SK-N-SH (cell line): Measurements from ENCODE around the gene PRRG4. TPM values are rescaled to one million over a fixed set of nuclear protein-coding genes. Genes with fewer than 3 reads are reported as not detected.

Source experiments
- CTCF ChIA-PET: fragments of 300-600, 350-600 bp; formaldehyde crosslinking; extraction: SDS; loops from one replicate; lab custom pipeline; 2021; lab: Yijun Ruan, JAX
- POLR2A ChIA-PET: fragments of 350-600 bp; sonication (Branson Sonifier 250); formaldehyde crosslinking; extraction: SDS; loops from one replicate; lab custom pipeline; 2020; ENCODE audit warnings: antibody characterized with exemption, inconsistent platforms; lab: Yijun Ruan, JAX
- DNase-seq: peaks from one replicate; pipeline ENCODE4 v3.0.0; 2012
- H2AFZ ChIP-seq: fragments of 200-600 bp; sonication (generic); 2 replicates; pipeline ENCODE4 v1.8.1; 2016; ENCODE audit warnings: antibody characterized with exemption, mild to moderate bottlenecking, low read depth
- H3F3A ChIP-seq: fragments of 200-600 bp; sonication (generic); replicated peaks from 2 replicates; pipeline ENCODE3; 2016; ENCODE audit warnings: antibody characterized with exemption, mild to moderate bottlenecking; ENCODE audit not compliant: insufficient read depth
- H3K27ac ChIP-seq, 2 experiments: fragments of 200-500 bp in 1 of 2; fragments of 200-600 bp in 1 of 2; sonication (Bioruptor generic) in 1 of 2; sonication (generic), shearing (Covaris generic) in 1 of 2; 2 replicates each; pipeline versions ENCODE4 v1.5.1 to v1.6.1; 2014 to 2016; ENCODE audit warnings: low read depth in 2 of 2, inconsistent platforms in 1 of 2, low read length in 1 of 2, mild to moderate bottlenecking in 1 of 2, mixed read lengths in 1 of 2
- H3K27me3 ChIP-seq: fragments of 200-600 bp; sonication (generic), shearing (Covaris generic); 2 replicates; pipeline ENCODE4 v1.6.1; 2016; ENCODE audit warnings: mixed run types; ENCODE audit not compliant: insufficient read depth
- H3K36me3 ChIP-seq, 2 experiments: fragments of 200-500 bp in 1 of 2; fragments of 200-600 bp in 1 of 2; sonication (Bioruptor generic) in 1 of 2; sonication (generic) in 1 of 2; replicated peaks in 1 of 2; 2 replicates each; pipeline versions ENCODE3 to v1.5.1; 2014 to 2016; ENCODE audit warnings: low read length in 1 of 2, mild to moderate bottlenecking in 1 of 2; ENCODE audit not compliant: insufficient read depth in 2 of 2, control insufficient read depth in 1 of 2
- H3K4me1 ChIP-seq, 2 experiments: fragments of 200-500 bp in 1 of 2; fragments of 200-600 bp in 1 of 2; sonication (Bioruptor generic) in 1 of 2; sonication (generic), shearing (Covaris generic) in 1 of 2; 2 replicates each; pipeline versions ENCODE4 v1.5.1 to v1.6.1; 2014 to 2016; ENCODE audit warnings: low read depth in 1 of 2, low read length in 1 of 2, mixed run types in 1 of 2; ENCODE audit not compliant: insufficient read depth in 2 of 2, control insufficient read depth in 1 of 2
- H3K4me2 ChIP-seq: fragments of 200-600 bp; sonication (generic), shearing (Covaris generic); 2 replicates; pipeline ENCODE4 v1.6.1; 2017; ENCODE audit warnings: mixed run types
- H3K4me3 ChIP-seq, 2 experiments: fragments of 200-500 bp in 1 of 2; fragments of 200-600 bp in 1 of 2; sonication (Bioruptor generic) in 1 of 2; sonication (generic), shearing (Covaris generic) in 1 of 2; 2 replicates each; pipeline versions ENCODE4 v1.5.1 to v1.8.1; 2014 to 2016; ENCODE audit warnings: low read depth in 2 of 2, inconsistent platforms in 1 of 2, low read length in 1 of 2, mild to moderate bottlenecking in 1 of 2, mixed read lengths in 1 of 2, moderate library complexity in 1 of 2
- H3K79me2 ChIP-seq: fragments of 200-600 bp; sonication (generic); 2 replicates; pipeline ENCODE4 v1.8.1; 2017; ENCODE audit warnings: mild to moderate bottlenecking; ENCODE audit not compliant: insufficient read depth
- H3K9ac ChIP-seq: fragments of 200-600 bp; sonication (generic); 2 replicates; pipeline ENCODE4 v1.6.1; 2017; ENCODE audit warnings: mixed run types
- H3K9me2 ChIP-seq: fragments of 200-600 bp; sonication (generic); 2 replicates; pipeline ENCODE4 v1.6.1; 2017; ENCODE audit warnings: mixed run types
- H3K9me3 ChIP-seq: fragments of 200-600 bp; sonication (generic); 2 replicates; pipeline ENCODE4 v1.6.1; 2017; ENCODE audit warnings: mixed run types, mild to moderate bottlenecking, moderate library complexity
- H4K20me1 ChIP-seq: fragments of 200-600 bp; sonication (generic); 2 replicates; pipeline ENCODE4 v1.6.1; 2017; ENCODE audit warnings: mild to moderate bottlenecking, mixed run types; ENCODE audit not compliant: insufficient read depth
- FOSL2 ChIP-seq: IDR thresholded peaks from 2 replicates; pipeline ENCODE4 v1.4.0; 2012; ENCODE audit warnings: low read depth, mild to moderate bottlenecking, moderate library complexity, borderline replicate concordance
- GABPA ChIP-seq: IDR thresholded peaks from 2 replicates; pipeline ENCODE4 v1.4.0; 2012; ENCODE audit warnings: low read depth, mild to moderate bottlenecking
- RAD21 ChIP-seq: IDR thresholded peaks from 2 replicates; pipeline ENCODE4 v1.6.1; 2012; ENCODE audit warnings: mild to moderate bottlenecking, low read length
- SMC3 ChIP-seq: IDR thresholded peaks from 2 replicates; pipeline ENCODE4 v1.6.1; 2012; ENCODE audit warnings: low read depth, low read length, improper control_type of control experiment
- TEAD4 ChIP-seq: IDR thresholded peaks from 2 replicates; pipeline ENCODE4 v1.4.0; 2012; ENCODE audit warnings: mild to moderate bottlenecking, borderline replicate concordance; ENCODE audit not compliant: insufficient read depth
- WGBS: methylation state at CpG from one replicate; pipeline ENCODE4 v1.1.6; 2017; ENCODE audit warnings: low lambda C conversion rate; 5-methylcytosine and 5-hydroxymethylcytosine counted together
- polyA plus RNA-seq, 3 experiments: library from polyadenylated mRNA; depleted of rRNA; stranded (reverse); fragments of >200 nt; gene quantifications; 2 replicates each; pipeline ENCODE4 v1.2.3, GENCODE V29; 2012
- TF ChIP-seq, protein P1 (sequence below): fragments of 150-350 bp; IDR thresholded peaks from 2 replicates; pipeline ENCODE4 v1.6.1; 2017; ENCODE audit warnings: antibody characterized with exemption, low read length, low read depth, borderline replicate concordance
- TF ChIP-seq, protein P2 (sequence below): fragments of 200-600 bp; sonication (generic); IDR thresholded peaks from 2 replicates; pipeline ENCODE4 v1.6.1; 2017; ENCODE audit warnings: antibody characterized with exemption, mild to moderate bottlenecking, moderate library complexity
- TF ChIP-seq, protein P3 (sequence below): IDR thresholded peaks from 2 replicates; pipeline ENCODE4; 2012

The PRRG4 gene
- polyA plus RNA-seq, 1 of the 3 experiments (the other 2 are of a cell fraction): 0.21 TPM

DNA sequence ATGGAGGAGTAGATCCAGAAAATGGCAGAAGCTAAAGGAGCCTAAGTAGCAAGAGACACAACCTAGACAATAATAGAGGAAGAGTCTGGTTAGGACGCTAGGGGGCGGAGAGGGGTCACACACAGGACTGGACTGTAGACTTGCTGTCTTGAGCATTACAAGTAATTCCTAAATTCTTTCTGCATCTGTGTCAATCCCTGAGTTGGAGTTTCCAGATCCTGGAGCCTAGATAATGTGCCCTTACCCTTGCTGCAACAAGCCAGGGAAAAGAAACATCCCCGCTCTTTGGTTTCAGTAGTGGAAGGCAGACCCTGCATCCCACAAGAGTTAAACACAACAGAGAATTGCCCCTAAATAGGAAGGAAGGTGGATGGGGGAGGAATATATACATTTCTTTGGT lies 20.4 kb upstream of the PRRG4 start:
- TF ChIP-seq RAD21 (peak; percentile 77), SMC3 (peak; percentile 66), TEAD4 (no peak)
- TF ChIP-seq, protein P1, sequence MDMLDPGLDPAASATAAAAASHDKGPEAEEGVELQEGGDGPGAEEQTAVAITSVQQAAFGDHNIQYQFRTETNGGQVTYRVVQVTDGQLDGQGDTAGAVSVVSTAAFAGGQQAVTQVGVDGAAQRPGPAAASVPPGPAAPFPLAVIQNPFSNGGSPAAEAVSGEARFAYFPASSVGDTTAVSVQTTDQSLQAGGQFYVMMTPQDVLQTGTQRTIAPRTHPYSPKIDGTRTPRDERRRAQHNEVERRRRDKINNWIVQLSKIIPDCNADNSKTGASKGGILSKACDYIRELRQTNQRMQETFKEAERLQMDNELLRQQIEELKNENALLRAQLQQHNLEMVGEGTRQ: no peak
- TF ChIP-seq, protein P2, sequence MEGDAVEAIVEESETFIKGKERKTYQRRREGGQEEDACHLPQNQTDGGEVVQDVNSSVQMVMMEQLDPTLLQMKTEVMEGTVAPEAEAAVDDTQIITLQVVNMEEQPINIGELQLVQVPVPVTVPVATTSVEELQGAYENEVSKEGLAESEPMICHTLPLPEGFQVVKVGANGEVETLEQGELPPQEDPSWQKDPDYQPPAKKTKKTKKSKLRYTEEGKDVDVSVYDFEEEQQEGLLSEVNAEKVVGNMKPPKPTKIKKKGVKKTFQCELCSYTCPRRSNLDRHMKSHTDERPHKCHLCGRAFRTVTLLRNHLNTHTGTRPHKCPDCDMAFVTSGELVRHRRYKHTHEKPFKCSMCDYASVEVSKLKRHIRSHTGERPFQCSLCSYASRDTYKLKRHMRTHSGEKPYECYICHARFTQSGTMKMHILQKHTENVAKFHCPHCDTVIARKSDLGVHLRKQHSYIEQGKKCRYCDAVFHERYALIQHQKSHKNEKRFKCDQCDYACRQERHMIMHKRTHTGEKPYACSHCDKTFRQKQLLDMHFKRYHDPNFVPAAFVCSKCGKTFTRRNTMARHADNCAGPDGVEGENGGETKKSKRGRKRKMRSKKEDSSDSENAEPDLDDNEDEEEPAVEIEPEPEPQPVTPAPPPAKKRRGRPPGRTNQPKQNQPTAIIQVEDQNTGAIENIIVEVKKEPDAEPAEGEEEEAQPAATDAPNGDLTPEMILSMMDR: peak; percentile 76
- TF ChIP-seq, protein P3, sequence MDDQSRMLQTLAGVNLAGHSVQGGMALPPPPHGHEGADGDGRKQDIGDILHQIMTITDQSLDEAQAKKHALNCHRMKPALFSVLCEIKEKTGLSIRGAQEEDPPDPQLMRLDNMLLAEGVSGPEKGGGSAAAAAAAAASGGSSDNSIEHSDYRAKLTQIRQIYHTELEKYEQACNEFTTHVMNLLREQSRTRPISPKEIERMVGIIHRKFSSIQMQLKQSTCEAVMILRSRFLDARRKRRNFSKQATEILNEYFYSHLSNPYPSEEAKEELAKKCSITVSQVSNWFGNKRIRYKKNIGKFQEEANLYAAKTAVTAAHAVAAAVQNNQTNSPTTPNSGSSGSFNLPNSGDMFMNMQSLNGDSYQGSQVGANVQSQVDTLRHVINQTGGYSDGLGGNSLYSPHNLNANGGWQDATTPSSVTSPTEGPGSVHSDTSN: no peak
- peak; percentile 62 for DNase-seq
- Histone ChIP-seq H3K9ac (no peak overlapping the region), H3K79me2 (no peaks in the 10 kb centered on the region), H3K4me3 (no peak overlapping the region; a peak in 1 of 4 replicates), H3K9me2 (no peaks in the 10 kb centered on the region), H3K9me3 (no peaks in the 10 kb centered on the region), H3K27ac (no peak overlapping the region), H2AFZ (peak overlapping the region; percentile 58; the same call in 1 of the 2 replicates), H3K27me3 (peaks cover 10% of the 10 kb centered on the region; the same call in 1 of the 2 replicates), H3K4me1 (no peaks in the 10 kb centered on the region), H3F3A (no peaks in the 10 kb centered on the region), H3K36me3 (no peaks in the 10 kb centered on the region), H4K20me1 (no peaks in the 10 kb centered on the region), H3K4me2 (no peak overlapping the region)
- POLR2A ChIA-PET: interaction anchor here (0.9 kb wide), 1 partner anchor 83 kb away, joined by 3 read pairs; the partner anchor contains the start of gene QSER1
- CTCF ChIA-PET: interaction anchor here (0.8 to 2.2 kb wide), 13 partner anchors 10 to 256 kb away, joined by 3 to 12 read pairs (median 5); no protein-coding TSS in a partner anchor
- WGBS: 19% methylated on average over 3 of the region's 3 CpGs

DNA sequence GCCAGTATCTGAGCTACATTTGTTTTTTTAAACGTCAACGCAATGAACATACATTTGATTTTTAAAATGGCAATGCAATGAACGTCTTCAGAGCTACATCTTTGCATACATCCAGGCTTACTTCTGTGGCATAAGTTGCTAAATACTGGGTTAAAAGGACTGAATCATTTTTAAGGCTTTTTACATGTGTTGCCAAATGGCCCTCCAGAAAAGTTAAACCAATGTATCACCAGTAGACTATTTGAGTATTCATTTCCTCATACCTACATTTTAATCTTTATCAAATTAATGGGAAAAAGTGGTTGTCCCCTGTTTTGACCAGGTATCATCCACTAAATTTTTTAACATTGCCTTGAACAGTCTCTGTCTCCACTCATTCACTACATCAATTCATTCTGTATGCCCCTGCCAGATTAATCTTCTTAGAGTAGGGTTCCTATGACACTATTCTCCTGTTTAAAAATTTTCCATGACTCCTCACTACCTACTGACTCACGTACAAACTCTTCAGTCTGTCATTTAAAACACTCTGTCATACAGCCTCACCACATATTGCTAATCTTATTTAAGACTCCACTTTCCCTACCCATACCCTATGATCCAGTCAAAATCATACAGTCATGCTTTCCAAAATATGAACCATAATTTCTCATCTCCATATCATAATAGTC lies 12.4 kb upstream of the PRRG4 start:
- H3F3A ChIP-seq: no peaks in the 10 kb centered on the region
- no peaks in the 10 kb centered on the region; the same call in 1 of the 2 replicates for H3K27me3 ChIP-seq
- H3K9ac ChIP-seq: no peak overlapping the region
- ChIA-PET POLR2A (no interaction called here), CTCF (no interaction called here)
- no peak overlapping the region for H3K4me3 ChIP-seq
- no peak overlapping the region for H3K27ac ChIP-seq
- peak; percentile 20; the same call in 1 of the 2 replicates for TF ChIP-seq FOSL2
- TF ChIP-seq GABPA: no peak
- TF ChIP-seq, all 33 proteins: peak for 1
- Histone ChIP-seq H4K20me1 (no peaks in the 10 kb centered on the region), H3K4me2 (no peak overlapping the region), H3K4me1 (peaks cover 0 to 4% of the 10 kb centered on the region in 2 experiments; a peak in 1 of 4 replicates), H2AFZ (no peak overlapping the region), H3K36me3 (no peaks in the 10 kb centered on the region), H3K9me3 (no peaks in the 10 kb centered on the region), H3K9me2 (no peaks in the 10 kb centered on the region), H3K79me2 (no peaks in the 10 kb centered on the region)
- WGBS: 57% methylated on average over 4 of the region's 4 CpGs
- no peak for DNase-seq
